ENCODE measurements around the gene EPHB1. TPM values are rescaled to one million over a fixed set of nuclear protein-coding genes. Genes with fewer than 3 reads are reported as not detected.

Gene EPHB1
- total RNA-seq, 1 experiment from 2014 or later: 0.73 TPM

- peaks cover 13% of the 10 kb centered on the region for H3K27me3 Mint-ChIP-seq (ENCODE audit: unreplicated experiment)
- no peak overlapping the region for H3K4me3 Mint-ChIP-seq (ENCODE audit: low read depth, unreplicated experiment)
- peaks cover 5% of the 10 kb centered on the region for H3K9me3 Mint-ChIP-seq (ENCODE audit: low read depth, unreplicated experiment)
- BruUV-seq (replicated peaks): no TSS peak
- CTCF ChIA-PET: no interaction called here
- no peaks in the 10 kb centered on the region for H3K36me3 Mint-ChIP-seq (ENCODE audit: insufficient read depth, unreplicated experiment)
- TF ChIP-seq CTCF (IDR thresholded peaks at IDR 0.05; ENCODE audit: unreplicated experiment): no peak
- no peaks in the 10 kb centered on the region for H3K4me1 Mint-ChIP-seq (ENCODE audit: low read depth, unreplicated experiment)
- no peak overlapping the region for H3K27ac Mint-ChIP-seq (ENCODE audit: unreplicated experiment)
- peak; percentile 29 for DNase-seq
- intact Hi-C loops (cut with micrococcal nuclease; ENCODE audit: unreplicated experiment): loop anchor here (1.0 kb wide), 1 partner anchor 19 kb away; no protein-coding TSS in a partner anchor
These were observed 330.2 kb downstream of the EPHB1 start for GRCh38 chr3:135125171-135125801.

GRCh38 chr3:135127946-135128470 lies 332.9 kb downstream of the EPHB1 start:
- CTCF ChIA-PET: no interaction called here
- no TSS peak for BruUV-seq (replicated peaks)
- Mint-ChIP-seq H3K36me3 (ENCODE audit: insufficient read depth, unreplicated experiment) (no peaks in the 10 kb centered on the region), H3K9me3 (ENCODE audit: low read depth, unreplicated experiment) (peaks cover 6% of the 10 kb centered on the region), H3K4me1 (ENCODE audit: low read depth, unreplicated experiment) (no peaks in the 10 kb centered on the region), H3K4me3 (ENCODE audit: low read depth, unreplicated experiment) (no peak overlapping the region), H3K27ac (ENCODE audit: unreplicated experiment) (no peak overlapping the region), H3K27me3 (ENCODE audit: unreplicated experiment) (peaks cover 20% of the 10 kb centered on the region)
- intact Hi-C loops (cut with micrococcal nuclease; ENCODE audit: unreplicated experiment): no loop called here
- no peak for DNase-seq
- TF ChIP-seq CTCF (IDR thresholded peaks at IDR 0.05; ENCODE audit: unreplicated experiment): no peak

GRCh38 chr3:135128818-135129217 lies 333.8 kb downstream of the EPHB1 start:
- intact Hi-C loops (cut with micrococcal nuclease; ENCODE audit: unreplicated experiment): no loop called here
- Mint-ChIP-seq H3K36me3 (ENCODE audit: insufficient read depth, unreplicated experiment) (no peaks in the 10 kb centered on the region), H3K27me3 (ENCODE audit: unreplicated experiment) (peaks cover 20% of the 10 kb centered on the region), H3K4me1 (ENCODE audit: low read depth, unreplicated experiment) (no peaks in the 10 kb centered on the region), H3K27ac (ENCODE audit: unreplicated experiment) (no peak overlapping the region), H3K4me3 (ENCODE audit: low read depth, unreplicated experiment) (no peak overlapping the region), H3K9me3 (ENCODE audit: low read depth, unreplicated experiment) (peaks cover 6% of the 10 kb centered on the region)
- no TSS peak for BruUV-seq (replicated peaks)
- CTCF ChIA-PET: no interaction called here
- no peak for DNase-seq
- TF ChIP-seq CTCF (IDR thresholded peaks at IDR 0.05; ENCODE audit: unreplicated experiment): no peak

- BruUV-seq (replicated peaks): no TSS peak
- peaks cover 34% of the 10 kb centered on the region for H3K27me3 Mint-ChIP-seq (ENCODE audit: unreplicated experiment)
- no peak for DNase-seq
- H3K4me1 Mint-ChIP-seq (ENCODE audit: low read depth, unreplicated experiment): no peaks in the 10 kb centered on the region
- no peaks in the 10 kb centered on the region for H3K36me3 Mint-ChIP-seq (ENCODE audit: insufficient read depth, unreplicated experiment)
- CTCF ChIA-PET: no interaction called here
- peaks cover 6% of the 10 kb centered on the region for H3K9me3 Mint-ChIP-seq (ENCODE audit: low read depth, unreplicated experiment)
- intact Hi-C loops (cut with micrococcal nuclease; ENCODE audit: unreplicated experiment): no loop called here
- no peak overlapping the region for H3K4me3 Mint-ChIP-seq (ENCODE audit: low read depth, unreplicated experiment)
- H3K27ac Mint-ChIP-seq (ENCODE audit: unreplicated experiment): no peak overlapping the region
- TF ChIP-seq CTCF (IDR thresholded peaks at IDR 0.05; ENCODE audit: unreplicated experiment): no peak
These were observed 336.2 kb downstream of the EPHB1 start for GRCh38 chr3:135131290-135131689.

Data from Calu3 (cell line).